Activated T-cell treated with anti-CD3 and anti-CD28 coated beads, Interleukin-2, amount 50 U/mL, for 1 hour (primary cell): ENCODE results near the gene CDH13.

Source experiments
- DNase-seq: peaks from one replicate; pipeline ENCODE4 v3.0.0-alpha.2; 2020

Gene CDH13

GRCh38 chr16:82626791-82627261, at the start of gene CDH13:
Gene CDH13 (plus strand): TSS chr16:82626969.
- no peak for DNase-seq

- no peak for DNase-seq
Measured at GRCh38 chr16:82580298-82580890, 46.4 kb upstream of the CDH13 start.

DNA sequence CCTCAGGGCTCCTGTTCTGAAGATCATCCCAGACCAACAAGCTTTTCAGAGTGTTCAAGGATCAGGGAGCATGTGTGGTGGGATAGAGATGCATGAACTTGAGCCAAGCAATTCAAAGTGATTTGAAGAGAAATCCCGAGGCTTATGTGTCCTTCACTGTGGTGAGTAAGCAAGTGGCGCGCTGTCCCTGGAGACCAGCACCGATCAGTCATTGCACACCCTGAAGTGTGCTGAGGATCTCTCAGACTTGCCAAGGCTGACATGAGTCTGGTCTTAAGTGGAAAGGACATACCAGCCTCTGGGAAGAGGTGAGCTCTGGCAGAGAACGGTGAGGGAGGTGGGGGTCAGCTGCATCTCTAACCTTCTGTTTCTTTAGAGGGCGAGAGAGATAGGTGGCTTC, 43.8 kb upstream of the CDH13 start:
- no peak for DNase-seq

GRCh38 chr16:82583422-82583821, 43.3 kb upstream of the CDH13 start:
- DNase-seq, result no peak

- no peak for DNase-seq
Measured at GRCh38 chr16:82584553-82585152, 42.1 kb upstream of the CDH13 start.

- DNase-seq, result no peak
Measured at GRCh38 chr16:82585675-82586074, 41.1 kb upstream of the CDH13 start.

DNA sequence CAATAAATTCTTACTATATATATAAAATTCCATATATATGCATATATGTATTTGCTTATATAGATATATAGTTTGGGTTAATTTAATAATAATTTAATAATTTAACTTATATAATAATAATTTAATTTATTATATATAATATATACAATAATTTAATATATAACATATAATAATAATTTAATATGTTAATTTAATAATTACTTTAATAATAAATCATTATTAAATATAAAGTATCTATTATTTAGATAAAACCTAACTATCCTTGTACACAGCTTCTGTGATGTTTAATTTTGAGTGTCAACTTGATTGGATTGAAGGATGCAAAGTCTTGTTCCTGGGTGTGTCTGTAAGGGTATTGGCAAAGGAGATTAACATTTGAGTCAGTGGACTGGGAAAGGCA, 40.6 kb upstream of the CDH13 start:
- DNase-seq, result no peak

- no peak for DNase-seq
Measured at GRCh38 chr16:82587289-82587688, 39.5 kb upstream of the CDH13 start.

- no peak for DNase-seq
Measured at GRCh38 chr16:82589407-82589806, 37.4 kb upstream of the CDH13 start.

- no peak for DNase-seq
Measured at GRCh38 chr16:82594114-82594513, 32.7 kb upstream of the CDH13 start.

DNA sequence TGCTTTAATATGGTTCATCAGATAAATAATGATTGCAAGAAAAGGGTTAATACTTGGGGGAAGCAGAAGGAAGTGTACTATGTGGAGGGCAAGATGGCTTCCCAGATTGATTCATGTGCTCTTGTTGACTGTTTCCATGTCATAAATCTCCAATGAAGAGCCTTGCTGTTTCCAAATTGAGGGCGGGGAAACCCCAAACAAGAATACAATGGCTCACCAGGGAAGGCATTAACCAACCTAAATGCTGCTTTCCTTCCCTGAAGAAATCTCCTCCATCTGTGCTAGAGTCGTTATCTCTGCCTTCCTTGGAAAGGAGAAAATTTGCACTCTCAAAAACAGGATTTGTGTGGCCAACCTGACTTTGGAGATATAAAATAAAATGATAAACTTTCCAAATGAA, 28.0 kb upstream of the CDH13 start:
- DNase-seq, result no peak

DNA sequence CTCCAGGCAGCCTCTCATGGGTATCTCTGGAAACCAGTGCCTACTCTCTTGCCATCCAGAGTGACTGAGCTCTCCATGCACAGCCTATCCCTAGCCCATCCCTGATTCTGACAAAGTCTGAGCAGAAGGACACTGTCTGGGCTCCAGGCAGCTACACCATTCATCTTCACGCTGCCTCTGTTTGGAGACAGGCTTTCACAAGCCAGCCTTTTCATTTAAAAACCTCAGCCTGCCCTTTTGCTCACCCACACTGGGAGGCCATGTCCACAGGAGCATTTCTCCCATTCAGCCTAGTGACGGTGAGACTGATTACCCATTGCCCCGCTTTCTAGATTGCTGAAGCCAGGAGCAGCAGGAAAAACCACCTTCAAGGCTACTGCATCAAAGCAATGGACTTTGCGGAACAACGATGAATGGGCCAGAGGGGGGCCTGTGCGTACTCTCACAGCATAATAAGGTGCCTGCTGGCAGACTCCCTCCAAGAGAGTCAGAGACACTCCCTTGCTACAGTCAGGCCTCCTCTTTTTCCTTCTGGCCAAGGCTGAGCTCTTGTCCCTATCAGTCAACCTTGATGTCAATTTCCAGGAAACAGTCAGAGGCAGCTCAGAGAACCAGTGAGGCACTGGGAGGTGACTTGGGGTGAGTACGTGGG, 24.7 kb upstream of the CDH13 start:
- DNase-seq, result no peak

DNA sequence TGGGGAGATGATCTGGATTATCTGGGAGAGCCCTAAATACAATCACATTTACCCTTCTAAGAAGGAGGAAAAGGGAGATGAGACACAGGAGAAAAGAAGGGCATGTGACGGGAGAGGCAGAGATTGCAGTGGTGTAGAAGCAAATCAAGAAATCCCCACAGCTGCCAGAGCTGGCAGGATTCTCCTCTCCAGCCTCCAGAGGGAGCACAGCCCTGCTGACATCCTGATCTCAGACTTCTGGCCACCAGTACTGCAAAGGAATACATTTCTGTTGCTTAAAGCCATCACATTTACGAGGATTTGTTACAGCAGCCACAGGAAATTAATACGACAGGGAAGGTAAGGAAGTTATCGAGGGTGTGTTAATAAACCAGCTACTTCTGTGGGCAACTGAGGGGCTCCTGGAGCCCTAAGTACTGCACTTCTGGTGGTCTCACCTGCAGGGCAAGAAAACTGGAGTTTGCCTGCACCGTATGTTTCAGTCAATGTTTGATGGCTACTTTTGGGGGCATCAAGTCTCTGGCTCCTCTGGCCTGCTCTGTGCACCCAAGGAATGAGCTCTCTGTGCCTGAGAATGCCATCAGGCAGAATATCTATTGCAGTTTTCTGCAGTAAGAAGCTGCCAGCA, 22.9 kb upstream of the CDH13 start:
- no peak for DNase-seq

DNA sequence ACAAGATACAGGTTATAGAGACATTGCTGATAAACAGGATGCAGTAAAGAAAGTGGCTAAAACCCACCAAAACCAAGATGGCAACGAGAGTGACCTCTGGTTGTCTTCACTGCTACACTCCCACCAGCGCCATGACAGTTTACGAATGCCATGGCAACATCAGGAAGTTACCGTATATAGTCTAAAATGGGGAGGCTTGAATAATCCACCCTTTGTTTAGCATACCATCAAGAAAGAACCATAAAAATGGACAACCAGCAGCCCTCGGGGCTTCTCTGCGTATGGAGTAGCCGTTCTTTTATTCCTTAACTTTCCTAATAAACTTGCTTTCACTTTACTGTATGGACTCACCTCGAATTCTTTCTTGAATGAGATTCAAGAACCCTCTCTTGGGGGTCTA, 21.7 kb upstream of the CDH13 start:
- DNase-seq, result no peak

- no peak for DNase-seq
Measured at GRCh38 chr16:82605863-82606620, 20.7 kb upstream of the CDH13 start.

DNA sequence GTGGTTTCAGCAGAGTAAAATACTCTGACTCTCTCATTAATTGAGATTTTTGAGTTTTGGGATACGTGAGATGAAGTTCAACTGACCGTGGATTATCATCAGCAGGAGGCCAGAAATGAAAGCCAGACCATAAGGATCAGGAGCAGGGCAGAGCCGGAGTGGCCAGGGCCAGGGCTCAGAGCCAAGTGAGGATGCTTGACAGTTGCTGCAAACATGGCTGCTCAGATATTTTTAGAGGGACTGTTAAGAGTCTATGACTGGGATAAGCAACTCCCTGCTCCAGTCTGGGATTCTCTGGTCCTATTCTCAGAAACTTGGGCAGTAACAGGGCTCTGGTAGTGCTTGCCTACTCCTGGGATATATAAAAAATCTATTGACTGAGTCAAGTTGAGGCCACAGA, 17.6 kb upstream of the CDH13 start:
- no peak for DNase-seq

- DNase-seq, result no peak
Measured at GRCh38 chr16:82612263-82612662, 14.5 kb upstream of the CDH13 start.

DNA sequence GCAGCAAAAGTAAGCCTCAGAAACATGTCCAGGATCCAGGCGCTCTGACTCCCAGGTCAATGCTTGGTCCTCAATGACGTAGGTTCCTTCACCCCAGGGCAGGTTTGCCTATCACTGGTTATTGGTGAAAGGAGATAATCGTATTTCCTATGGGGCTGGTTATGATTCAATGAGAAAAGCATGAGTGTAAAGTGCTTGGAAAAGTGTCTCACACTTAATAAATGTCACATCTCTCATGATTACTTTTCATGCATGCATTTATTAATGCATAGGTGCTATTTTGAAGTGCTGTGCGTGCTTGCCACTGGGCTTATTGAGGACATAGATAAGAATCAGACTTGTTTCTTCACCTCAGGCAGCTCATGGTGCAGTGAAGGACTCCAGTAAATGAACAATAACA, 10.4 kb upstream of the CDH13 start:
- DNase-seq, result no peak

DNA sequence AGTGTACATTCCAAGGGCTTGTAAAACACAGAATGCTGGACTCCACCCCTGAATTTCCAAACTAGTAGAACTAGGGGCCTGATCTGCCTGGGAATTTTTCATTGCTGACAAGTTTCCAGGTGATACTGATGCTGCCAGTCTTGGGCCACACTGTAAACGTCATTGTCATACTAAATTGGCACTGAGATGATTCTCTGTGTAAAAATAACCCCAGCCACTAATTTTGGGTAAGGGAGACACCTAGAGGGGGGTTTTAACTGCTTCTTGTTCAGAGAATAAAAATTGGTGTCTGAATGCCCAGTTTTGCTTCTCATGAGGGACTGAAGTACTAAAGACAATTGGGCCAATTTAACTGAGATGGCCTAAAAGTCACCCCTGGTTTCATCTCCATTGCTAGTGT, 5.0 kb upstream of the CDH13 start:
- DNase-seq, result no peak

DNA sequence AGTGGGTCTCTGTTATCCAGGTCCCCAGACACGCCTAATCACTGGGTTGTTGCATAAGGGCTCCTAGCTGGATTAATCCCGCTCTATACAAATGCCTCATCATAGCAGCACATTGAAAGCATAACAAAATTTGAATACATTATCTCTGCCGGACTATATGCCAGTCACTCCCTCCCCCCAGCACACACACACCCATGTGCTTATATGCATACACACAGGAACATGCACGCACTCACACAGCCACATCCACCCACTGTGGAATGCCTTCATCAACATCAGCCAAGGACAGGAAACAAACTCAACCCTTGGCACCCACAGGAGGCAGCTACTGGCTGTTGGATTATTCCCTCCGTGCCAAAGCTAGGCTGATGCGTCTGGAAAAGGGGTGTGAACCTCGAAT, 3.5 kb upstream of the CDH13 start:
- DNase-seq, result no peak

DNA sequence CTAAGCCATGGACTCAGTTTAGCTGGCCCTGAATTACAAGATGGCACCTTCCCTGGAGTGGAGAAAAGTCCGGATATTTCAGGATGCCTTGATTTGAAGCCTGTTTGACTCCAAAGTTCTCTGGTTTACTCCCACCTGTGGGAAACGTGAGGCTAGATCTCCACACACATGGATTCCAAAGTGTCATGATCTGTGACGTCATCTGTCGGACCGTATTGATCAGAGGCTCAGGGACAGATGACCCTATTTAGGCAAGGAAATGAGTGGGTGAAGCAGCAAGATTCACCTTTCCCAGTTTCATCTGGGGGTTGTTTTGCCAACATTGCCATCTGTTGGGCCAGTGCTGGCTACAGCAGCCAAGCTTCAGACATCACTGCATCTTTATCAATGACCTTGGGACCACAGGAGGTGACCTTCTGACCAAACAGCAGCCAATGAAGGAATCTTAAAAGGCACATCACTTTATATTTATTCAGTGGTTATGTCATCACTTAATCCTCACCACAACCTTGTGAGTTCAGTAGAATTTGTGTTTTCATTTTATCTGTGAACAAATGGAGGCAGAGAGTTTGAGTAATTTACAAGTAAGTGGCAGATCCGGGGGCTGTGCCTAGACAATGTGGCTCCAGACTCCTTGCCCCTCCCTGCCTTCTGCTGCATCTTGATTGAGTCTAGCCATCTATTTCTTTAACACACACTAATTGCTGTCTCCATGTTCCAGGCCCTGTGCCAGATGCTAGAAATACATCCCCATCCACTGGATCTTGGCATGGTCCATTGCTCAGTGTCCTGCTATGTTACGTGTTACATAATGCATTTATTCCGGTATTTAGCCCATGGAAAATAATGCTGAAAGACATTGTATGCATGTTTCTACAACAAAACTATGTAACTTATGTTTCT, 1.5 kb upstream of the CDH13 start:
- no peak for DNase-seq

DNA sequence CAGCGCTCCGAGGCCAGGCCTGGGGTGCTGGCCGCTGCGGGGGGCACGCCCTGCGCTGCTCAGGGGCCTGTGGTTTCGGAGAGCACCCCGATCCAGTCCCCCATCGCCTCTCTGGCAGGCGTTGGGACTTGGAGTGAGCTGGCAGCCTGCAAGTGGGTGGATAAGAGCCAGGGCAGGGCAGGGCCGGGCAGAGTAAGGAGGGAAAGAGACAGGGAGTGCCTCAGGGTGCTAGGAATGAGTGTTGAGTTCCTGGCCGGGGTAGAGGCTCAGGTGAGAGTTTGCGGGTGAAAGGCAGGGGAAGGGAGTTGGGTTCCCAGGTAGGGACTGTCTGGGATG, 1.3 kb downstream of the CDH13 start:
- DNase-seq, result no peak
